ENCODE measurements around the gene PKLR. TPM values are rescaled to one million over a fixed set of nuclear protein-coding genes. Genes with fewer than 3 reads are reported as not detected.

PKLR gene
- total and polyA plus RNA-seq, 7 donors = 0.01 TPM; not detected in 6

DNA sequence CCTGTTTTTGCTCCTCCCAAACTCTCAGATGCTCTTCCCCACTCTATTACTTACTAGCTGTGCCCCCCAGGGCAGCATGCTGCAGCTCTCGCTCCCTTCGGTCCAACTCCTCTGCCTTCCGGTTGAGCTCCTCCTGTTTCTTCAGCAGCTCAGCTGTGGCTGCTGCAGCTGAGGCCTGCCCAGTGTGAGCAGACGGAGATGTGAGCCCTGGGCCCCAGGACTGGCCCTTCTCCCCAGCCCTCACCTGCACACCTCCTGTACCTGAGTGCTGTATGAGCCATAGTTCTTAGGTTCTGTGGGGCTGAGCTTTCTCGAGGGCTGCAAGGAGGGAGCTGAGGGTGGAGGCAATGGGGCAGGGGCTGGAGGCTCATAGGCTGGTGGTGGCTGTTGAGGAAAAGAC, 41.0 kb downstream of the PKLR start:
- no peak overlapping the region for H3K27ac ChIP-seq
- H3K4me1 ChIP-seq = peaks cover 24% of the 10 kb centered on the region
- no peaks in the 10 kb centered on the region for H3K9me3 ChIP-seq
- no peaks in the 10 kb centered on the region for H3K27me3 ChIP-seq (ENCODE audit: insufficient read depth in 3 of 3, low read length in 2 of 3)
- peaks cover 4 to 74% of the 10 kb centered on the region in 2 donors for H3K36me3 ChIP-seq (ENCODE audit: insufficient read depth in 1 of 2, low read depth in 1 of 2)
- ATAC-seq (no peak), DNase-seq (no peak)
- whole genome bisulfite sequencing, 3 donors = 90 to 97% (median 91%) methylated on average over 5 of the region's 5 CpGs
- no peak for TF ChIP-seq CTCF (IDR thresholded peaks at IDR 0.05)
- no peak overlapping the region for H3K4me3 ChIP-seq
- intact Hi-C loops (cut with DNase I) = no loop called here

DNA sequence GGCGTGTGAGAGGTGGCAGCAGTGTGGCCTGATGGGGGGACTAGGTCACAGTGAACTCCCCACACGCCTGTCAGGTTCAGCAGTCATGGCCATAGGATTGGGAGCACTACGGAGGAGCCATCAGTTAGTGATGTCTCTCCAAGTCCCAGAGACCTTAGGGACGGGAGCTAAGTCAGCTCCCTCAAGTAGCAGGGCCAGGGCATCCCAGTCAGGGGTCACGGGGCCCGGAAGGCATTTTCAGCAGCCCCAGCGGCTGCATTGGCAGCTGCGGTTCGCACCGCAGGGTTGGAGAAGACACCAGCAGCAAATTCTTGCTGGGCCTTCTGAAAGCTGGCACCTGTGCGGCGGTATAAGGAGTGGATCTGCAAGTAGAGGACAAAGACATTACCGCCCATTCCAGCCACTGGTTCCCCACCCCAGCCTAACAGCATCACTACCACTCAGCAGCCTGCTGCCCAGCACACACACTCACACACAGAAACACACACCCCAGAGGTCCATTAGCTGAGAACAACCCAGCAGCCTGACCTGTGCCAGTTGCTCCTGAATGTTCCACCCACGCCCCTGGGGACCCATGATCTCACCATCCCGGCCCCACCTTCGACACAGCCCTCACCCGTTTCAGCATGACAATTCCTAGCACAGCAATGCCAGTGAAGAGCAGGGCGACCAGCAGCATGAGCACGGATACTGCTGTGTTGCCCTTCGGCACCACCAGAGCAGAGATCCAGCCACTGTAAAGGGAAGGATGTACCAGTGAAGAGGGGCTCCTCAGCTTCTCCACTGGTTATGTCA, 45.0 kb downstream of the PKLR start:
- Histone ChIP-seq H3K27me3 (ENCODE audit: insufficient read depth in 3 of 3, low read length in 2 of 3) (no peaks in the 10 kb centered on the region), H3K9me3 (no peaks in the 10 kb centered on the region), H3K27ac (peak overlapping the region; percentile 94), H3K4me3 (peak overlapping the region; percentile 94), H3K36me3 (ENCODE audit: insufficient read depth in 1 of 2, low read depth in 1 of 2) (peaks cover 0 to 49% of the 10 kb centered on the region in 2 donors), H3K4me1 (peaks cover 28% of the 10 kb centered on the region)
- TF ChIP-seq CTCF (IDR thresholded peaks at IDR 0.05) = no peak
- ATAC-seq = peak in 2 of 4 donors; percentile 6 to 7
- DNase-seq = no peak
- intact Hi-C loops (cut with DNase I) = no loop called here
- WGBS, 3 donors = 66 to 73% (median 72%) methylated on average over 20 of the region's 20 CpGs

GRCh38 chr1:155255243-155256007, 45.8 kb downstream of the PKLR start, which contains the start of gene ENTREP3:
Gene ENTREP3, minus strand, starts transcription at chr1:155255483. Its CDS starts 606 bp downstream, at chr1:155254877.
- ATAC-seq (peak; percentile 86 to 93 (median 88)), DNase-seq (peak; percentile 87 to 93)
- H3K36me3 ChIP-seq (ENCODE audit: insufficient read depth in 1 of 2, low read depth in 1 of 2) = peaks cover 0 to 43% of the 10 kb centered on the region in 2 donors
- H3K4me1 ChIP-seq = peaks cover 20% of the 10 kb centered on the region
- no peaks in the 10 kb centered on the region for H3K27me3 ChIP-seq (ENCODE audit: insufficient read depth in 3 of 3, low read length in 2 of 3)
- no peaks in the 10 kb centered on the region for H3K9me3 ChIP-seq
- TF ChIP-seq CTCF (IDR thresholded peaks at IDR 0.05) = no peak
- intact Hi-C loops (cut with DNase I) = no loop called here
- H3K4me3 ChIP-seq = peak within 1 kb of the TSS; percentile 94
- 1 to 2% (median 1%) methylated on average over 35 to 54 of the region's 54 CpGs for WGBS, 3 donors
- H3K27ac ChIP-seq = peak within 1 kb of the TSS; percentile 94

- intact Hi-C loops (cut with DNase I) = loop anchor here in 1 of 2 donors (5.0 kb wide), 2 partner anchors 68 to 338 kb away; partner anchors contain the start of gene RUSC1
- Histone ChIP-seq H3K4me3 (peak overlapping the region; percentile 94), H3K9me3 (no peaks in the 10 kb centered on the region), H3K36me3 (ENCODE audit: insufficient read depth in 1 of 2, low read depth in 1 of 2) (peaks cover 0 to 37% of the 10 kb centered on the region in 2 donors), H3K27ac (peak overlapping the region; percentile 94), H3K4me1 (peaks cover 18% of the 10 kb centered on the region), H3K27me3 (ENCODE audit: insufficient read depth in 3 of 3, low read length in 2 of 3) (no peaks in the 10 kb centered on the region)
- 0 to 2% (median 1%) methylated on average over 31 to 35 of the region's 35 CpGs for WGBS, 3 donors
- TF ChIP-seq CTCF (IDR thresholded peaks at IDR 0.05) = no peak
- DNase-seq = peak; percentile 46 to 71
- peak; percentile 12 to 55 (median 20) for ATAC-seq
These were observed 46.5 kb downstream of the PKLR start for GRCh38 chr1:155254714-155255242.
